ENCODE results near the gene LIN52.

LIN52 gene

GRCh38 chr14:74237441-74237840 is 152.7 kb downstream of the LIN52 start:
- DNase-seq (ENCODE audit: low read depth in 2 of 2), result no peak

- no peak for DNase-seq (ENCODE audit: low read depth in 2 of 2)
Measured at GRCh38 chr14:74238974-74239847, 154.5 kb downstream of the LIN52 start, which contains the start of gene VSX2. Gene VSX2 (plus strand): TSS chr14:74239449. CDS start chr14:74239562, 113 bp downstream.

GRCh38 chr14:74239848-74240793 is 155.4 kb downstream of the LIN52 start:
- DNase-seq (ENCODE audit: low read depth in 2 of 2), result no peak

DNA sequence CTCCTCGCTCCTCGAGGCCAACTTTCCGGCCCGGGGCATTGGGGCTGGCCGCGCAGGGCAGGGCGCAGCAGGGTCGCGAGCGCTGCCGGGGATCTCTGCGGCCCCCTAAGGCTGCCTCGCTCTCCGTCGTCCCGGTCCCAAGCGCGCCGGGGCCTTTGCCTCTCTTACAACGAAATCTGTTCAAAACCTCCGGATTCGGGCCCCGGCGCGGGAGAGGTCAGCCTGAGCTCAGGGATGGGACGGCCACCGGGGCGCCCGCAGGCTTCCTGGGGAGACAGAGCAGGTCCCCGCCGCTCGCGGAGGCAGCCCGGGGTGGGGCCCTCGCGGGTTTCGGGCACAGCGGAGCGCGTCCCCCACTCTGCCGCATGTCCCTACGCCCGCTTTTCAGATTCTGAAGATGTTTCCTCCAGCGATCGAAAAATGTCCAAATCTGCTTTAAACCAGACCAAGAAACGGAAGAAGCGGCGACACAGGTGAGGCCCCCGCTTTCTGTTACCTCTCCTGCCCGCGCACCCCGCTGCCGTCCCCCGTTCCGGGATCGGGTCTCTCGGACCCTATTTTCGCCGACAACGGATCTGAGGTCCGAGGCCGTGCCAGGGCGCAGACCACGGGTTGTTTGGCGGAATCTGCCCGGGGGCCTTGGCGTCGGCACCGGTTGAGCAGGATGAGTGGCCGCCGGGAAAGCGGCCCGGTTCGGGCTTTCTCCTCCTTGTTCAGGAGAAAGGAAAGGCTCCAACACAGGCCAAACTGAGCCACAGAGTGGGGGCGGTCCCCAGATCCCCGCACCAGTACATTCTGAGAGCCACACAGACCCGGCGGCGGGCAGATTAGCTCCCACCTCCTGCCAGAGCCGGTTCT is 156.3 kb downstream of the LIN52 start:
- no peak for DNase-seq (ENCODE audit: low read depth in 2 of 2)

- no peak for DNase-seq (ENCODE audit: low read depth in 2 of 2)
Measured at GRCh38 chr14:74241652-74242017, 156.9 kb downstream of the LIN52 start.

DNA sequence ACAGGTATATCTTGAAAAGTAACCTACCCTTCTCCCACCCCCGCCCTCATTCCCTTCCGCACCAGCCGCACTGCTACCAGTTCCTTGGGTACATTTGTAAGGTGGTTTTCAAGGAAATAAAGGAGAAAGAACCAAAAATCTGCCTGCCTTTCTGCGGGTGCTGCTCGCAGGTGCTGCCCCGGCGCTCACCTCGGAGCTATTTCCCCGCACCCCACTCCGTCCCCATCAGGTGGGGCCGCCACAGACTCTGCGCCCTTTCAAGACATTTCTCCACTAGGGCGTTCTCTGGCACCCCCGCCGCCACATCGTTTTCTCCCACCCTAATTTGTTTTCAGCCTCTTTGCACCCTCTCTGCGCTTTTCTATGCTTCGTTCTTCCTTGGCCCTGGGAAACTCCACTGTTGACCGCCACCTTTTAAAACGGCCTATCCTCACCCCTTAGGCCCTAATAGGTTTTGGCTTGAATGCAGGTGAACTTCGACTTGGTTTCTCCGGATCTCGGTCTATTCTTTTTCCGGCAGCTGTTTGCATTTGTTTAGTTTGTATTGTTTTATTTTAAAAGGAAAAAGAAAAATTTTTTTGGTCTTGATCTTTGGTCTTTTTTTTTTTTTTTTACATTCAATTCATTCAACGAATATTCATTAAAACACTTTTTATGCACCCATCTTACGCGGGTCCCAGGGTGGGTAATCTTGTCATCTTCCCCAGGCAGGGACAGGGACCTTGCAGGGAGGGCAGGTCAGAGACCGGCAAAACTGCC is 157.4 kb downstream of the LIN52 start:
- DNase-seq (ENCODE audit: low read depth in 2 of 2), result no peak

DNA sequence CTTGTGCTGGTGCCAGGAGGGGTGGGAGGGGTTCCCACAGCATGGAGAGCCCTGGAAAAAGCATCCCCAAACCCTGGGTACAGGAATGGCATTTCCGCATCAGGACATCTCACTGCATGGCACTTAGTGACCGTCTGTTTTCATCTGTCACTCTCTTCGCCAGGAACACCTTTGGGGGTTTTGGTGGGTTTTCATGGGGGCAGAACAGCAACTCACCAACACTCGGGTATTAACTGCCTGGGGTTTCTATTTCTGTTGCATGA is 158.0 kb downstream of the LIN52 start:
- no peak for DNase-seq (ENCODE audit: low read depth in 2 of 2)

GRCh38 chr14:74243051-74243450 is 158.3 kb downstream of the LIN52 start:
- no peak for DNase-seq (ENCODE audit: low read depth in 2 of 2)

- DNase-seq (ENCODE audit: low read depth in 2 of 2), result no peak
Measured at GRCh38 chr14:74244115-74244514, 159.4 kb downstream of the LIN52 start.

- DNase-seq (ENCODE audit: low read depth in 2 of 2), result no peak
Measured at GRCh38 chr14:74245292-74245691, 160.5 kb downstream of the LIN52 start.

GRCh38 chr14:74246542-74246941 is 161.8 kb downstream of the LIN52 start:
- no peak for DNase-seq (ENCODE audit: low read depth in 2 of 2)

- no peak for DNase-seq (ENCODE audit: low read depth in 2 of 2)
Measured at GRCh38 chr14:74248017-74248416, 163.3 kb downstream of the LIN52 start.

- no peak for DNase-seq (ENCODE audit: low read depth in 2 of 2)
Measured at GRCh38 chr14:74249433-74250375, 164.9 kb downstream of the LIN52 start.
